LoVo (cell line): ENCODE results near the gene ARHGAP15.
A peak's percentile ranks its signal among the peaks of the same experiment; 100 is the strongest.

Experiments
- DNase-seq: peaks from one replicate; pipeline ENCODE4 v3.0.0-alpha.2; 2016; ENCODE audit warnings: low spot score

Gene ARHGAP15

DNA sequence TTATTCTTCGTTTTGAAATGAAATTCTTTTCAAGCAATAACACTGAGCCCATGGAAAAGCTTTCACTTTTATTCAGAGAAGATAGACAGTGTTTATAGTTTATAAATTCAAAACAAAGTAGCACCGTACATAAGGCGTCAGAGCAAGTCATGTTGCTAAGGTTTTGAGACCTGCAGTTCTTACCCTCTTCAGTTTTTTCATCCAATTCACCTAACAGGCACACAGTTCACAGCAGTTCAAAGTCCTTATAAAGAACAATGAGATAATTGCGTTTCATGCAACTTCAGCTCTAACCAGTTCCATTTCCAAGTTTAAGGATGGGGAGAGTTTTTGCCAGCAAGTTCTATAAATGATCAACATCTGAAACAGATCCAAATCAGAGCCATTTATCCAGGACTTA lies 96.7 kb downstream of the ARHGAP15 start:
- no peak for DNase-seq

DNA sequence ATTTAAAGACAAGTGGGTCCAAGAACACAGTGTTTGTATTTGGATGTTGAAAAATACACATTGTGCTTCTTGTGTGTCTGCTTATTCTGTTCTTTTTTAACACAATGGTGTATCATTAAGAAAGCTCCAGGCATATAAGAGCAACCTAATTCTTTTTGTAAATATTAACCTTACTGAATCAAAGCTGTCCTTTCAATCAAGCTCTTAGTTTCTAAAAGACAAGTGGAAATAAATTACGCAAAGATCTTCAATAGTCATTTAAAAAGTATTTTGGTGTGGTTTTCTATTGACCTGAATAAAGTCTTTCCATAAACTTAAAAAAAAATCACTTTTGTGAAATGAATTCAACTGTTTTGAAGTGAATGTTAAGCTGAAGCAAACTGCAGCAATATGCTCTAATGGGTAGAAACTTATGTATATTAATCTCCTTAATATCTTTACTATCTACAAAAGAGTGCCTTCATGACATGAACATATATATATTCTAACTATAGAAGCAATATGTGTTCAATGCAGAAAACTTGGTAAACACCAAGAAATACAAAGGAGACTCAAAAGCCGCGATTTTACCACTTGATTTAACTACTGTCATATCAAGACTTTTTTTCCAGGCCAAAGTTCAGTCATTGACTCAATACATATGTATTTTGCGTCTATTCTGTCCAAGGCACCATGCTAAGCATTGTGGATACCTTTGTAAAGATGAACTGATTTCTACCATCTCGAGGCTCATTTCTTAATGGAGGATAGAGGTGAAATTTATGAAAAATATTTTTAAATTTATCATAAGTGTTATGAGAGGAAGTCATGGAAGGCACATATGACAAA lies 97.7 kb downstream of the ARHGAP15 start:
- DNase-seq = no peak

DNA sequence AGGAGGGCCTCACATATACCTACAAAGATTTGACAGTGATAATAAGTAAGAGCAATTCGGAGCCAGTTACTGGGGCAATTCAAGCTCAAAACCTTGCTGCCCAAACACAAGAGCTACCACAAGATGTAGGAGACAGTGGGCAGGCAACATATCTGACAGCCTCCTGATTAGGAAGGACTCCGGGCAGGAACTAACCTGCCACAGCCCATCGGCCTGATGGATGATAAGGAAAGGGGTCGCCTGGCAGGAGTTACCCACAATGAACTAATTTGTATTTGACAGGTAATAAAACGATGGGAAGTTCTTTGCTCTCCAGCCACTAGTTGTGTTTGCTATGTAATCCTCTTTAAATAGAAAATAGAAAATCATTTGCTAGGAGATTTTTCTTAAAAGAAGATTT lies 100.2 kb downstream of the ARHGAP15 start:
- DNase-seq = no peak

DNA sequence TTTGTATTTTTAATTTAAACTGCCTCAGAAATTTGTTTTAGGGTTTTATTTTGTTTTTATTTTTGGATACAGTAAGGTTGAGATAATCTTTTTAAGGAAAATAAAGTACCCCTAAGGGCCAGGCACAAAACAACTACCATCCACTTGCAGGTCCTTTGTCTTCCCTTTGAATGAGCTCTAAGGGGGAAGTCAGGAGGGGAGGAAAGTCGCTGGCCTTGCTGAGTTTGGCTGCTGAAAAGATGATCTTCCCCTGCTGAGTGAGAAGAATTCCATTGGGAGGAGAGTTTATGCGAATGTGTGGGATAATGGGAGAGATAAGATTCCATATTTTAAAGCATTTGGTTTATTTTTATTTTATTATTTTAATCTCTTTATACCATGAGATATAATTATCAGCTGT lies 100.7 kb downstream of the ARHGAP15 start:
- no peak for DNase-seq

DNA sequence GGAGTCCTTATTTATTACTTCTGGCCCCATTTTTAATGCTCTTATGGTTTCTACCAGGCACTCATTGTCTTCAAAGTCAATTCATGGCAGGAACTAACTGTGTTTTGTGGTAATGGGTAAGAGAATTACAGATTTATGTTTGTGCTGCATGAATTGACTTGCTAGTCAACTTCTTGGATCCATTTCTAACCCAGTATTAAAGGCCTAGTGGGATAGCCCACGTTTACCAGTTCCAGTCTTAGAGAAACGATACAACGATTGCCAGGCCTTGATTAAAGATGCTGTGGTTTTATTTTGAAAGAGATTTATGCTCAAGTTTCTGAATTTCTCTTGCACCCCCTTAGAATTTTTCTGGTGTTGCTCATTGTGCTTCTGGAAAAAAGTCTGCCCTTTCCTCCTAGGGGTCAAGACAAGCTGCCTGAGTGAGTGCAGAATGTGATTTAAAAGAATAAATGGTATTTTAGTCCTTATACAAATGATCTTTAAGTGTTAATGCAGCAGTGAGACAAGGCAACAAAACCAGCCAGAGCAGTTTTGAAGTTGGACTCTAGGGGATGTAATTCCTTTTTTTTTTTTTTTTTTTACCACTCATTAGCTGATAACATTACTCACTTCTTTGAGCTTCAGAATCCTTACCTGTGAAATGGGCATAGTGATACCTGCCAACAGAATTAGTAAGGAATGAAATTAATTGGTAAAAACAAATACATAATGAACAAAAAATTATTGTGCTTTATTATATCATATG lies 101.5 kb downstream of the ARHGAP15 start:
- no peak for DNase-seq

DNA sequence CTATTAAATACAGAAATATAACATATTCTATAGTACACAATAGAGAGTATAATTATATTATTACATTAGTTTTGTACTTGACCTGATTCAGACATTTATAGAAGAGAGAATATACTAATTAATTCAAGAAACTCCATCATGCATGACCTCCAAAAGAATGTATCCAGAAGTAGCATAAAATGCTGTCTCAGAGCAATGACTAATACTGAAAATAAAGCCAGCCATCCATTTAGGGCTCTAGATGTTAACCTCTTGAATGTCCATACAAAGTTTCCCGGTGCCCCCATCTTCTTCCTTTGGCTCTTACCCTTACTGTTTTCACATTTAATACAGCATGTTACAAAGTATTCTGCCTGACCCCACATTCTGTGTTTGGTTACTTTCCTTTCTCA lies 102.0 kb downstream of the ARHGAP15 start:
- DNase-seq = no peak

DNA sequence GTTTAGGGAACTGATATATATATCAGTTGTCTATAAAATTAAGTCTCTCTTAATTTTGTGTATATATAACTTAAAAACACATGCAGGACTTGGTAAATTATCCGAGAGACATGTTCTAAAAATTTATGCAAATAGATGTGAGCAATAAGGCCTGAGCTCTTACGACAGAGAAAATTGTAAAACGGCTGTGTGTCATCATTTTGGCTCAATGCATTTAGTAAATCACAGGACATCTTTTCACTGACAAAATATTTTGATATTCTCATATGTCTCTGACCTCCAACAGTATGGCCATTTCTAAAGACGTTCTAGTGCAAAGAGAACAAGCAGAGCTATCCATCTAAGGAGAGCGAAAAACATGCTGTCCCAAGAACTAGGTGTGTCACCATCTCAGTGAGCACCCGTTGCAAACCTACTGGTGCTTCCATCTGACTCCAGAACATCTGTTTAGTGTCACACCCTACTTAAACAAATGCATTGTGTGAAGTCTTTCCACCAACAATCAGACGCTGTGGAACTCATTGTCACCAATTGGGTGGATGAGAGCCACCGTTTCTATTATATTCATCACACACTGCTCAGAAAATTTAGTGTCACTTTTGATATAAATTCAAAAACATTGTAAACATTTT lies 108.0 kb downstream of the ARHGAP15 start:
- DNase-seq = no peak

DNA sequence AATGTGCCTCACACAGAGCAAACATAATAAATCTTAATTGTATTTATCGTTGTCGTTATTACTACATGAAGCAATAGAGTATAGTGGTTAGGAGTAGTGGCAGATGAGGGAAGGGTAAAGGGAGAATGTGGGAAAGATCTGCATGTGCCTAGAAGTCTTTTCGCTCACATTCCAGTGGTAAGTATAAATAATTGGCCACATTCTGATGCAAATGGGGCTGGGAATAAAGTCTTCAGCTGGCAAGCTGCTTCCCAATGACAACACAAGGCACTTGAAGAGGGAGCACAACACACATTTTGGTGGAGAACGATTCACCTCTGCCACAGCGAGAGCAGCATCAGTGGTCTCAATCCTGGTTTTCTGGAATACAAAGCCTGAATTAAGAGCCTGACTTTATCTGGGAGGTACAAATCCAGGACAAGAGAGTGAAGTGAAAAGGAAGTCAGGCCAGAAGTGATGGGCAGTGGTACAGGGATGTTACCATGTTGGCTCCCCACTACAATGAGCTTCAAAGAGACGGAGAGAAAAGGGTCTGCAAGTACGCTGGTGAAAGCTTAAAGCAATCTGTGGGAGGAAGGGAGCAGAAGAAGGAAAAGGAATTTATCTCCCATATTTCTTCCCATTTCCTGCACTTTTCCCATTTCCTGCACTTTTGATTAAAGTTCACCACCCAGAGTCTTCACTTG lies 112.3 kb downstream of the ARHGAP15 start:
- no peak for DNase-seq

DNA sequence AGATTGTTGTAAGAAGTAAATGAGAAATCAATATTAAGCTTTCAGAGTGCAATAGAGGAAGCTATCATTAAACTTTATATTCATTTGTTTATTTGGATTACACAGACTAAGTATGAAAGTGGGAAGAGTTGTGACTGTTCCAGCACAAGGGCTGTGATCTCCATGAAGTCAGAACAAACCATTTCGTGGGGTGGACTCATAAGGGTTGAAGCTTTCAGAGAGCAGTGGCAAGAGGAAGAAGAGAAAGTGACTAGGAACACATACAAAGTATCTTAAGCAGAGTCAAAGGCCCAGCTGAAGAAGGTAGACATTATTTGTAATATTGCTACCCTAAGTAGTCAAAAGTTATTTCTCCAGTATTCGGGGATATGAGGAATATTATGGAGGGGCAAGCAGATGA lies 117.0 kb downstream of the ARHGAP15 start:
- DNase-seq = no peak

DNA sequence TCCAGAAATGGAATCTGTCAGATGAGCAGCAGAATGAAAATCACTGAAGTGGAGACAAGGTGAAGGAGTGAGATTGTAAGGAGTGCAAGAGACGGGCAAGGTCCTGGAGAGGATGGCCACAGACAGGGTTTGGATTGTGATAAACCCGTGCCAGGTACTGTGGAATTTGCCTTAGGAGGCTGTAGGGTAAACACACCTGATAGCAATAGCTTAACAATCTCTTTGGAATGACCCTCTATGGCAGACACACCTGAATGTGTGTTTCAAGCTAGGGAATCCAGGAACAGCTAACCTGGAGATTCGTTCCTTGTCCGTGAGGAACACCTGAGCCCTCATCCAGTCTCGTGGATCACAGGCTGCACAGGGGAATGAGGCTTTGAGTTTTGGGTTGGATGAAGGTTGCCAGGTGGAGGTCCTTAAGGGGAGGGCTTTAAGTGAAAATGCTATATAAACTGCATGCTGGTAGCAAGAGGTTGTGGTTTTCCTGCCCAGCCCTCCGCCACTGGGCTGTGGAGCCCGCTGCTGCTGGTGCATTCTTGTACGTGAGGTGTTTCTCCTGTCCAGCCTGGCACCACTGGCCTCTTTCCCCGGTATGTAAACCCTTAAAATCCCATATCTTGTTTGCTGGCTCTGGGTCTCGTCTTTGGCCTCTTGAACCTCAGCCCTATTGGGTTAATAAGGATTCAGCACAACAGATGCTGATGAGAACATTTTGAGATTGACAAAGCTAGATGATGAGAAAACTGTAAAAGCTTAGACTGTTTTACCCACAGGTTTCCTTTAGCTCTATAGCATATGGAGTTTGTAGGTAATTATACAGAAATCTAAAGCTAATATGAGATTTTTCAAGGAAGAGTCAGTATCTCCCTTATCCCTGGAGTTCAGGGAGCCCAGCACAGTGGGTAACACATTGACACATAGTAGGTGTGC lies 117.9 kb downstream of the ARHGAP15 start:
- DNase-seq = no peak

DNA sequence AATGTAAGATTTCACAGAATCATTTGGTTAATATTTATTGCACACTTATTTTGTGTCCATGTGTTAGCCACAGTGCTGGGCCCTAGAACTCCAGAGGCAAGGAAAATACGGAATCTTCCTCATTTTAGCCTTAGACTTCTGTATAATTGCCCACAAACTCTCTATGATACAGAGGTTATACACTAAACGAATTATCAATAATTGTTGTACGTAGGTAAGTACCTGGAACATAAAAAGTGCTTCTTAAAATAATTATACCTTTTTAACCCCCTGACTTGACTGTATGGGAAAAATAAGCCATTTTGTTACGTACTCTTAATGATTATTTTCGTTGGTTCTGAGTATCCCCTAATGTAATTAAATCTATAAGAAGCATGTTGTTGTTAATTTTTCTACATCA lies 119.4 kb downstream of the ARHGAP15 start:
- DNase-seq = no peak

DNA sequence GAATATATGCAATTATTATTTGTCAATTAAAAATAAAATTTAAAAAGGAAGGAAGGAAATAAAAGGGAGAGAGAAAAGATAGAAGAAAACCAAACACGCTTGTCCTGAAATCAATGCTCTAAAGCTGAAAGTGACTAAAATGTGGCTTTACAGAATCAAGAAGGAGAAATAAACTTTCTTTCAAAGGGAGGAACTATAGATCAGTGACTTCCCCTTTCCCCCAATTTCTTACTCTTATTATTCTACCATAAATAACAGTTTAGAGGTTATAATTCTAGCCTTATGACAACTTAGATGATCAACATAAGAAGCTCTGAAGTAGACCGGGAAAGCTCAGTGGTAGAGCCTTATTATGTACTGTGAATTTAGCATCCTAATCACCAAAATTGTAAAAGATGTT lies 122.5 kb downstream of the ARHGAP15 start:
- DNase-seq = no peak

DNA sequence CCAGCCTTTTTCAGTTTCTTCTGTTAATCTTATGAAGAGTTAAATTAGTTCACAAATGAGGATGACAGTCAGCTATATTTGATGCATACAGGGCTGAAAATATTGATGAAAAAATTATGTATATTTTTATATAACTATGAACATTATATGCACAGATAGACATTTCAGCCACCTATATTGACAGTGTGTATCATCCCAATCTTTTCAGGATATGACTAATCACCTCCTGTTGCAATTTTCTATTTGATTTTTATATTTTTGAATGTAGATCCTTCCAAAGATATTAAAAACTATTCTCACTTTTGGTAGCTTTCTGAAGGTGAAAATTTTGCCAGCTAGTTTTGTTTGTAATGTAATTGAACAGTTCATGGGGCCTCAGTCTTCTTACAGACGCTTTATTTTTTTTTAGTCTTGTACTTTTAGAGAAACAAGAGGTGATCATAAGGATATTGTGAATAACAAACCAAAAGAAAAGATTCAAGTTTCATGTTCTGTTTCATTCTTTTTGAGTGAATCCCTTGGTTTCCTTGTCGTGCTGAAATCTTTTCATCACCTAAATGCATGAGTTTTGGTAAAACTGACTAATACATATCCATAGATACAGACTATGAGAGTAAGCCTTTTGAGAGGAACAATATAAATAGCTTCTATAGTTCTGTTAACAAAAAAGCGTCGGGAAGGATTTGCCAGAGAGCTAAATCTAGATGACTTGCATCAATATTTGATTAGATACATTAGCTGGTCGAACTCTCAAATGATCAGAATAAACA lies 123.1 kb downstream of the ARHGAP15 start:
- DNase-seq = no peak

DNA sequence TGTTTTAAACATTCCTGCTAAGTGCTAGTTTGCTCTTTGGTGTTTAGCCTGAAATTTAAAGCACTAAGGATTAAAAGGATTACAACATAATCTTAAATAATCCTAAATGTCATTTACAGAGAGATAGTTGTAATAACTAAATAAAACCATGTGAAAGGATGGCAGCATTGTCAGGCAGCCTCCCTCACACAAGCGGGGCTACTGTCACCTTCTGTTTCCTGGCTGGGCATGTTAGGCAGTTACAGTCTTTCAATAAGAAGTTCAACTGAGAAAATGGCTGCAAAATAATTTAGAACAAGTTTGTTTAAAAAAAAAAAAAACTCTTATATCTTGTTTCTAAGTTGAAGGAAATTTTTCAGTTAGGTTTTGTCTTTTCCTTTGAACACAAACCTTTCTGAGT lies 124.9 kb downstream of the ARHGAP15 start:
- no peak for DNase-seq

DNA sequence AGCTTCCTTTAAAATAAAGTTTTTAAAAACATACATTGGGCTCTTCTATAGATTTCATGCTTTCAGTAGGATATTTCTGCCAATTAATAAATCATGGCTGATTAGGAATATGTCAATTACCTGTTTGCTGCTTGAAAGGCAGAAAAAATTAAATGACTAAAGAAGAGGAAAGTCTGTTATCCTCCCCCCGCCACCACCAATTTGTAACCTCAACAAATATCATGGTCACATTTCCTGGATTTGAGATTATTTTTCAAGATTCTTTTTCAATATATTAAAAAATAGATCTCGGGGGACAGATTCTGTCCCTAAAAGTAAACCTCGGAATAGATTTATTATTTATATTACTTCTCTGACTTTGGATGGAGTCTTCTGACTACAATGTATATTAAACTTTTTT lies 125.9 kb downstream of the ARHGAP15 start:
- no peak for DNase-seq

DNA sequence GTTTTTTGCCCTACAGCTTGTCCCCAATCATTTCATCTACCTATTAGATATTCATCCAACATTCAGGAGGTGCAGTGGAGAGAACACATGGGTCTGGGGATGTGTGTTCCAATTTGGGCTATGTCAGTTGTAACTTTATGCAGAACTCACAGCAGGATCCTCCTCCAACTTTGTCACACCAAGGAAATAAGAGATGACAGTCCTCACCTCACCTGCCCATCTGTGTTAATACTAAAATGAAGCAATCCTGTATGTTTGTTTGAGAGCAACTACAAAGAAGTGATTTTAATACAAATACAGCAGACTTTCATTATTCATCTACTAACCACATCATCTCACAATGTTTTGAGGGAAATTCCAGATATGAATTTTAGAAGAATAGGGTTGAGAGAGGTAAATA lies 126.7 kb downstream of the ARHGAP15 start:
- no peak for DNase-seq

DNA sequence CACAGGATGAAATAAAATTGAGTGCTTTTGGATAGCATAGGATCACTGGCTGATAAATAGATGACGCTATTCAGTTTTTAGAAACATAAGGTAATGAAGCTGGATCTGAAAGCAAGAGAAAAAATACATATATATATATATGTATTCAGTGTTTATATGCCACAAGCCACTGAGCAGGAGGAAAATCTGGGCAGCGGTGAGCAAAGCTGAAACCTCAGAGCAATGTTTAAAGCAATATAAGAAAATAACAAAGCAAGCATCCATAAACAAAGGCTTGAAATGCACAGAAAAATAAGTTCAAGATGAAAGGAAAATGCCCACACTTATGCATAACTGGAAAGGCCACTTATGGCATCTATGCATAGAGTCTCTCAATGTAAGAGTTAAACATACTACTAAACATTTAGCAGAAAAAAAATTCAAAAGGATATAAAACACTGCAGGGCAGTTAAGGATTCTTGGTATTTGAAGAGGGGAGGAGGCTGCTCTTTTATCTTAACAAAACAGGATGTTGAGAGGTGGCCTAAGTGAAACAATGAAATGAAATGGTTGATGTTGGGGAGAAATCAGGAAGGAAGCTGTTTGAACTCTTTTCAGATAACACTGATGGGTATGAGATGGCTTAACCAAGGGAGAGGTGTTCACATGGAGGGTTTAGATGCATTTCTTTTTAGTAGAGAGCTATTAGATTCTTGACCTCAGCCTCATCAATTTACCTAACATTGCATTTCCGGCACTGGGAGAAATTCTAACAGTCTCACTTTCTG lies 129.1 kb downstream of the ARHGAP15 start:
- DNase-seq = no peak

DNA sequence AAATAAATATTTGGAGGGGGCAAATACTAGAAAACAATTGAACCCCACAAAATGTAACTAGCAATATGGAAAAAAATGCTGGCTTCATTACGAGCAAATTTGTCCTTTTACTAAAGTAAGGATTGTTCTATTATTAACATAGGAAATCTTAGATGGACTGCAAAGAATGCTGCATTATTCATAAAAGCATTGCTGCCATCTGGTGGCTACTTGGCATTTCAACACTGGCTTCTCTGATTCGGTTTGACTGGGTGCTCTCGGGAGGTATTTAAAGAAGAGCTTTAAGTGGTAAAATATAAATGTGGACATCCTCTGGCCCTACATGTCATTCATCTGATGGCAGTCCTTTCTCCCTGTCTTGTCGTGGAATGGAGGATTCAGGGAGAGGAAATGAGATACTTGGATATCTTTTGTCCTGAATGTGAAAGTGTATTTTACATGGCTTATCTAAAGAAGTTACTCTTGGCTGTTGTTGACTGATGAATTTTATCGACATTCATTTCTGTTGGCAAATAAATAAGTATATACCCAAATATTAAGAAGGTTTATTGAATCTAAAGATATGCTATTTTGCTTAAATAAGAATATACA lies 130.2 kb downstream of the ARHGAP15 start:
- DNase-seq = peak; percentile 64

DNA sequence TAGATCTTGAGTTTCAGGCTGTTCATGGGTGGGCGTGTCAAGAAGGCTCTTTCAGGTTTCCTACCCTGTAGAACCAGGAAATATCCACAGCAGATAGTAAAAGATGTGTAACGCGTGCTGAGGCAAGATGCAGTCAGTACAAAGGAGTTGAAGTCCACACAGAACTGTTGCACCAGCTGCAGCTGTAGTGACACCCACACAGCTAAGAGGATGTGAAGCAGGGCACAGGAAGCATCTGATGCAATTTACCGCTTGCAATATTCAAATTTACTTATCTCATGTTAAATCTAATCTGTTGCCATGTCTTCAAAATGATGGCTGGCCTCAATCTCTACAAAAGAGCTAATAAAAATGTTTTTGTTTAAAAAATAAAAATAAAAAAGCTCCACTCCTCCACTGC lies 132.8 kb downstream of the ARHGAP15 start:
- DNase-seq = no peak
